ENCODE results near the gene ACHE. TPM values are rescaled to one million over a fixed set of nuclear protein-coding genes. Genes with fewer than 3 reads are reported as not detected.

The ACHE gene
- total RNA-seq, 1 experiment from 2014 or later, result 7.0 TPM

DNA sequence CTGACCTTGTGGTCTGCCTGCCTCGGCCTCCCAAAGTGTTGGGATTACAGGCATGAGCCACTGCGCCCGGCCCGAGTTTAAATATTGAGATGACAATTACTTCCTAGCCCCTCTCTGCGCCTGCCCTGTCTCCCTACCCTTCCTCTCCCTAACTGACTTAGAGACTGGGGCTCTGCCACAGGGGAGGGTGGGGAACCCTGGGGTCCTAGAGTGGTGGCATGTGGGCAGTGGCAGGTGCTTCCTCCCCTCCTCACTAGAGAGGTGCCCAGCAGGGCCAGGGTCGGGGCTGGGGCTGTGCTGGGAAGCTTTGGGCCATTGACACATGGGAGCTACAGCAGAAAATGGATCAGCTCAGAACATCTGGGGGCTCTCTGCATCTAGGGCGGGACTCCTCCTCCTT lies 7.0 kb upstream of the ACHE start:
- Histone ChIP-seq H4K20me1 (ENCODE audit: control insufficient read depth, insufficient read depth, insufficient read length) (no peaks in the 10 kb centered on the region), H4K8ac (replicated peaks; ENCODE audit: insufficient read length, low read depth, low read length) (no peak overlapping the region), H3K79me1 (ENCODE audit: insufficient read depth, low read depth, low read length, poor library complexity, severe bottlenecking) (no peaks in the 10 kb centered on the region), H2BK20ac (ENCODE audit: low read depth, low read length, poor library complexity, severe bottlenecking) (no peak overlapping the region), H2BK120ac (ENCODE audit: low read depth, low read length, poor library complexity, severe bottlenecking) (no peak overlapping the region), H3K14ac (ENCODE audit: insufficient read depth, low read length) (no peak overlapping the region), H4K5ac (ENCODE audit: insufficient read length, low read depth, low read length) (no peak overlapping the region), H3K27me3 (ENCODE audit: insufficient read depth, low read length) (no peaks in the 10 kb centered on the region), H3K18ac (ENCODE audit: insufficient read length, low read depth, low read length) (no peak overlapping the region), H3K4ac (ENCODE audit: low read depth, low read length) (no peak overlapping the region), H2AK5ac (ENCODE audit: insufficient read length, low read length) (no peak overlapping the region), H3K79me2 (ENCODE audit: insufficient read depth, low read length) (no peaks in the 10 kb centered on the region), H2BK12ac (ENCODE audit: insufficient read length, low read depth, low read length) (no peak overlapping the region), H3K27ac (ENCODE audit: insufficient read length, low read depth, low read length) (no peak overlapping the region), H3K9ac (ENCODE audit: extremely low read depth, insufficient read length, low read length) (no peak overlapping the region), H3K4me2 (ENCODE audit: insufficient read depth, insufficient read length, low read length) (no peak overlapping the region), H2AFZ (ENCODE audit: low read length) (no peak overlapping the region), H3K23ac (ENCODE audit: insufficient read length, low read depth, low read length) (no peak overlapping the region), H3T11ph (ENCODE audit: low read length) (no peak overlapping the region), H3K9me3 (ENCODE audit: control insufficient read depth, low read depth, low read length) (no peaks in the 10 kb centered on the region), H4K91ac (ENCODE audit: insufficient read length, low read depth, low read length) (no peak overlapping the region), H3K4me1 (ENCODE audit: insufficient read depth, low read length) (no peaks in the 10 kb centered on the region), H2BK15ac (ENCODE audit: low read depth, low read length) (no peak overlapping the region), H3K56ac (ENCODE audit: insufficient read length, low read depth, low read length) (no peak overlapping the region), H2BK5ac (ENCODE audit: insufficient read length, low read length) (no peak overlapping the region), H3K23me2 (ENCODE audit: insufficient read length, low read depth, low read length, poor library complexity, severe bottlenecking) (no peaks in the 10 kb centered on the region)
- DNase-seq, result no peak
- H3K27me3 Mint-ChIP-seq (ENCODE audit: low read depth), result peaks cover 5% of the 10 kb centered on the region
- H3K27ac Mint-ChIP-seq, result no peak overlapping the region
- WGBS (ENCODE audit: extremely low coverage, insufficient read length, low lambda C conversion rate), result no CpG with 5 or more reads among the region's 7 CpGs
- H3K9me3 Mint-ChIP-seq, result no peaks in the 10 kb centered on the region
- no peaks in the 10 kb centered on the region for H3K36me3 Mint-ChIP-seq (ENCODE audit: insufficient read depth in 1 of 3, low read depth in 3 of 3)
- H3K4me3 Mint-ChIP-seq, result no peak overlapping the region
- TF ChIP-seq, protein P1, sequence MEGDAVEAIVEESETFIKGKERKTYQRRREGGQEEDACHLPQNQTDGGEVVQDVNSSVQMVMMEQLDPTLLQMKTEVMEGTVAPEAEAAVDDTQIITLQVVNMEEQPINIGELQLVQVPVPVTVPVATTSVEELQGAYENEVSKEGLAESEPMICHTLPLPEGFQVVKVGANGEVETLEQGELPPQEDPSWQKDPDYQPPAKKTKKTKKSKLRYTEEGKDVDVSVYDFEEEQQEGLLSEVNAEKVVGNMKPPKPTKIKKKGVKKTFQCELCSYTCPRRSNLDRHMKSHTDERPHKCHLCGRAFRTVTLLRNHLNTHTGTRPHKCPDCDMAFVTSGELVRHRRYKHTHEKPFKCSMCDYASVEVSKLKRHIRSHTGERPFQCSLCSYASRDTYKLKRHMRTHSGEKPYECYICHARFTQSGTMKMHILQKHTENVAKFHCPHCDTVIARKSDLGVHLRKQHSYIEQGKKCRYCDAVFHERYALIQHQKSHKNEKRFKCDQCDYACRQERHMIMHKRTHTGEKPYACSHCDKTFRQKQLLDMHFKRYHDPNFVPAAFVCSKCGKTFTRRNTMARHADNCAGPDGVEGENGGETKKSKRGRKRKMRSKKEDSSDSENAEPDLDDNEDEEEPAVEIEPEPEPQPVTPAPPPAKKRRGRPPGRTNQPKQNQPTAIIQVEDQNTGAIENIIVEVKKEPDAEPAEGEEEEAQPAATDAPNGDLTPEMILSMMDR (conservative IDR thresholded peaks at IDR 0.05), result no peak
- peaks cover 0 to 4% of the 10 kb centered on the region in 2 experiments; a peak in 1 of 4 replicates for H3K4me1 Mint-ChIP-seq

All from H9 (cell line).